GM18498 (cell line): Measurements from ENCODE around the gene NBDY.

Source experiments
- ATAC-seq: cut with Tn5 transposase; IDR thresholded peaks from one replicate; pipeline ENCODE4 v1.9.1; 2021; ENCODE audit warnings: mild to moderate bottlenecking, moderate library complexity; ENCODE audit not compliant: unreplicated experiment

Gene NBDY

GRCh38 chrX:56784666-56785065 lies 55.6 kb downstream of the NBDY start:
- ATAC-seq: no peak

- no peak for ATAC-seq
Observed at GRCh38 chrX:56785442-56785841, 56.4 kb downstream of the NBDY start.

- no peak for ATAC-seq
Observed at GRCh38 chrX:56786889-56787733, 58.1 kb downstream of the NBDY start.

- no peak for ATAC-seq
Observed at GRCh38 chrX:56787734-56788152, 58.7 kb downstream of the NBDY start.

GRCh38 chrX:56788229-56788628 lies 59.2 kb downstream of the NBDY start:
- ATAC-seq: no peak

- no peak for ATAC-seq
Observed at GRCh38 chrX:56788717-56789122, 59.7 kb downstream of the NBDY start.

- no peak for ATAC-seq
Observed at GRCh38 chrX:56789518-56790070, 60.6 kb downstream of the NBDY start.

GRCh38 chrX:56790778-56791177 lies 61.7 kb downstream of the NBDY start:
- no peak for ATAC-seq

- ATAC-seq: no peak
Observed at GRCh38 chrX:56791456-56791855, 62.4 kb downstream of the NBDY start.

GRCh38 chrX:56792270-56793111 lies 63.4 kb downstream of the NBDY start:
- ATAC-seq: no peak

GRCh38 chrX:56793112-56793430 lies 64.0 kb downstream of the NBDY start:
- ATAC-seq: no peak

GRCh38 chrX:56793521-56794320 lies 64.7 kb downstream of the NBDY start:
- ATAC-seq: no peak

- no peak for ATAC-seq
Observed at GRCh38 chrX:56794404-56795230, 65.6 kb downstream of the NBDY start.

- no peak for ATAC-seq
Observed at GRCh38 chrX:56795309-56795868, 66.3 kb downstream of the NBDY start.

- ATAC-seq: no peak
Observed at GRCh38 chrX:56796641-56797395, 67.8 kb downstream of the NBDY start.

GRCh38 chrX:56797574-56798338 lies 68.7 kb downstream of the NBDY start:
- no peak for ATAC-seq

- ATAC-seq: no peak
Observed at GRCh38 chrX:56798339-56798711, 69.3 kb downstream of the NBDY start.
